Spleen (tissue), 11 donors: Measurements from ENCODE around the gene FGD5. TPM values are rescaled to one million over a fixed set of nuclear protein-coding genes. Genes with fewer than 3 reads are reported as not detected.
"Not testable (repeated sequence)": the region's sequence is repeated elsewhere in the genome, so short reads cannot be mapped to it uniquely, and the experiment has no call there.

Source experiments
- DNase-seq: peaks from one replicate; pipeline ENCODE4 v3.0.0-alpha.2; 2020
- H3K27ac ChIP-seq, 8 donors: fragments of 200-600 bp; sonication (generic) in 7 of 8; 1 replicate in 4 of 8; 2 replicates in 4 of 8; pipeline versions ENCODE4 v1.5.0 to v1.8.0; 2016 to 2021; ENCODE audit warnings: inconsistent platforms in 4 of 8, mild to moderate bottlenecking in 4 of 8, moderate library complexity in 1 of 8
- H3K27me3 ChIP-seq, 7 donors: fragments of 200-600 bp; sonication (generic) in 6 of 7; replicated peaks in 1 of 7; 1 replicate in 4 of 7; 2 replicates in 3 of 7; pipeline versions ENCODE4 v1.5.0 to v1.8.0; 2016 to 2021; ENCODE audit warnings: inconsistent platforms in 3 of 7, mild to moderate bottlenecking in 1 of 7
- H3K36me3 ChIP-seq, 6 donors: fragments of 200-600 bp; sonication (generic) in 5 of 6; 1 replicate in 4 of 6; 2 replicates in 2 of 6; pipeline versions ENCODE4 v1.5.0 to v1.8.0; 2016 to 2021; ENCODE audit warnings: inconsistent platforms in 2 of 6
- H3K4me1 ChIP-seq, 6 donors: fragments of 200-600 bp; sonication (generic) in 5 of 6; 1 replicate in 3 of 6; 2 replicates in 3 of 6; pipeline versions ENCODE4 v1.5.0 to v1.8.0; 2016 to 2021; ENCODE audit warnings: inconsistent platforms in 3 of 6
- H3K4me3 ChIP-seq, 8 donors: fragments of 200-600 bp; sonication (generic) in 7 of 8; 1 replicate in 4 of 8; 2 replicates in 4 of 8; pipeline versions ENCODE4 v1.5.0 to v1.8.0; 2016 to 2021; ENCODE audit warnings: inconsistent platforms in 4 of 8, mild to moderate bottlenecking in 4 of 8, moderate library complexity in 2 of 8
- H3K9me3 ChIP-seq, 8 donors: fragments of 200-600 bp; sonication (generic) in 7 of 8; 1 replicate in 4 of 8; 2 replicates in 4 of 8; pipeline versions ENCODE4 v1.5.0 to v1.8.0; 2016 to 2021; ENCODE audit warnings: inconsistent platforms in 4 of 8
- CTCF ChIP-seq, 11 experiments: fragments of 200-600 bp in 7 of 11; fragments of 450-650 bp in 4 of 11; sonication (generic) in 4 of 11; IDR thresholded peaks in 8 of 11; conservative IDR thresholded peaks in 3 of 11; 1 replicate in 7 of 11; 2 replicates in 4 of 11; pipeline versions ENCODE4 v1.4.0 to v1.8.0; 2016 to 2021; ENCODE audit warnings: antibody characterized with exemption in 11 of 11, inconsistent platforms in 4 of 11, mild to moderate bottlenecking in 1 of 11
- POLR2A ChIP-seq, 3 donors: fragments of 450-650 bp; IDR thresholded peaks; one replicate each; pipeline ENCODE4 v1.5.1; 2017; ENCODE audit warnings: antibody characterized with exemption in 3 of 3, mild to moderate bottlenecking in 1 of 3
- POLR2AphosphoS5 ChIP-seq, 3 donors: sonication (generic); formaldehyde crosslinking; IDR thresholded peaks; one replicate each; pipeline ENCODE4 v1.5.1; 2017; ENCODE audit warnings: antibody characterized with exemption in 3 of 3
- WGBS, 5 donors: extraction: QIAGEN DNeasy Blood & Tissue Kit in 3 of 5; methylation state at CpG; one replicate each; pipeline versions ENCODE4 v1.1.5 to v1.1.7; 2013 to 2018; 5-methylcytosine and 5-hydroxymethylcytosine counted together
- intact Hi-C: fragments of 100-400 bp; cut with DNase I; formaldehyde crosslinking; loops from one replicate; pipeline ENCODE4 v1.15.0; 2023; ENCODE audit warnings: low total_unique reads
- polyA plus RNA-seq, 3 donors: library from polyadenylated mRNA; stranded (reverse); fragments of 200-250 nt; gene quantifications; one replicate each; pipeline ENCODE4 v1.2.1, GENCODE V29; 2013
- total RNA-seq, 7 donors: library from RNA; depleted of rRNA in 3 of 7; stranded (reverse); fragments of >200 nt in 3 of 7; fragmentation: NEBNext Ultra II Directional in 4 of 7; extraction: Animal tissue kit (Norgen Biotek cat#: 25700) in 4 of 7; gene quantifications; one replicate each; pipeline versions ENCODE4 v1.1.0 to v1.2.1, GENCODE V29; 2016 to 2021
- donor health status: healthy with polysubstance abuse.
- donor health status: DM: no; HTN: no; CAD: no; lungs with moderate emphysema.
- donor health status: DM: no; HTN: no; CAD: no.
- donor health status: Bipolar disorder and iron deficiency.
- donor health status: healthy.
- donor health status: DM: no; HTN: no; CAD: no.
- donor health status: DM: yes; HTN: yes; CAD: no.

FGD5 gene
- total and polyA plus RNA-seq, 10 donors: 6.0 to 145 (median 63.8) TPM

DNA sequence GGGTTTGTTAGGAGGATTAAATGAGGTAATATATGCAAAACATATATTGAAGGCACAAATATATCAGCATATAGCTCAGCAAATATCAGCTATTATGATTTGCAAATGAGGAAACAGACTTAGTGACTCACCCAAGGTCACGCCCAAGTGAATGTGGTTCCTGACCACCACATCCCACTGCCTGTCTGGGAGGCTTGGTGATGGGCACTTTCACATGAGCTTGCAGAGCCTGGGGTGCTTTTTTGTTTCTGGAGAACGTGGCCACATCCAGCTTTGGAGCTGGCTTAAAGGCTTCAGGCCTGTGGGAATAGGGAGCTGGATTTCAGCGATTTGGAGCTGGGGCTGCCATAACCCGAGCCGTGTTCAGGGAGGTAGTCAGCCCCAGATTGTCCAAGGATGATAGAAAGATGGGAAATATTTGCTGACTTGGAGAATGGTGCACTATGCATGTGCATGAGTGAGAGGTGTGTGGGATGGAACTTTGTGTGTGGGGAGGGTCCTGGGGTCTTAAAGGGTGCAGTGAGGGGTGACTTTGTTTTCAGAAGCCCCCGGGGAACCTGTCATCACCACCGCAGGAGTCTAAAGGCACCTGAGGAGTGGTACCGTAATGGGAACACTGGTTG is 12.0 kb upstream of the FGD5 start:
- no peak overlapping the region for H3K4me3 ChIP-seq
- H3K27ac ChIP-seq: peak overlapping the region in 4 of 8 donors; percentile 12 to 67 (median 24)
- H3K36me3 ChIP-seq: no peaks in the 10 kb centered on the region
- H3K27me3 ChIP-seq: peaks cover 0 to 56% (median 14%) of the 10 kb centered on the region in 7 donors
- WGBS, 5 donors: 54 to 71% (median 61%) methylated on average over 8 of the region's 8 CpGs
- peak; percentile 66 for DNase-seq
- intact Hi-C loops: no loop called here
- peaks cover 5 to 77% (median 45%) of the 10 kb centered on the region in 6 donors for H3K4me1 ChIP-seq
- TF ChIP-seq POLR2AphosphoS5 (IDR thresholded peaks at IDR 0.05) (no peak), CTCF (IDR thresholded peaks at IDR 0.05 in 8 of 11, conservative IDR thresholded peaks at IDR 0.05 in 3 of 11) (no peak), POLR2A (IDR thresholded peaks at IDR 0.05) (no peak)
- no peaks in the 10 kb centered on the region for H3K9me3 ChIP-seq

- peaks cover 0 to 69% (median 14%) of the 10 kb centered on the region in 7 donors for H3K27me3 ChIP-seq
- H3K27ac ChIP-seq: no peak overlapping the region
- peaks cover 5 to 75% (median 39%) of the 10 kb centered on the region in 6 donors for H3K4me1 ChIP-seq
- intact Hi-C loops: no loop called here
- no peak for DNase-seq
- no peak overlapping the region for H3K4me3 ChIP-seq
- TF ChIP-seq CTCF (IDR thresholded peaks at IDR 0.05 in 8 of 11, conservative IDR thresholded peaks at IDR 0.05 in 3 of 11) (no peak), POLR2AphosphoS5 (IDR thresholded peaks at IDR 0.05) (no peak), POLR2A (IDR thresholded peaks at IDR 0.05) (no peak)
- no peaks in the 10 kb centered on the region for H3K36me3 ChIP-seq
- no peaks in the 10 kb centered on the region for H3K9me3 ChIP-seq
These were observed 10.7 kb upstream of the FGD5 start for GRCh38 chr3:14808025-14808424.

DNA sequence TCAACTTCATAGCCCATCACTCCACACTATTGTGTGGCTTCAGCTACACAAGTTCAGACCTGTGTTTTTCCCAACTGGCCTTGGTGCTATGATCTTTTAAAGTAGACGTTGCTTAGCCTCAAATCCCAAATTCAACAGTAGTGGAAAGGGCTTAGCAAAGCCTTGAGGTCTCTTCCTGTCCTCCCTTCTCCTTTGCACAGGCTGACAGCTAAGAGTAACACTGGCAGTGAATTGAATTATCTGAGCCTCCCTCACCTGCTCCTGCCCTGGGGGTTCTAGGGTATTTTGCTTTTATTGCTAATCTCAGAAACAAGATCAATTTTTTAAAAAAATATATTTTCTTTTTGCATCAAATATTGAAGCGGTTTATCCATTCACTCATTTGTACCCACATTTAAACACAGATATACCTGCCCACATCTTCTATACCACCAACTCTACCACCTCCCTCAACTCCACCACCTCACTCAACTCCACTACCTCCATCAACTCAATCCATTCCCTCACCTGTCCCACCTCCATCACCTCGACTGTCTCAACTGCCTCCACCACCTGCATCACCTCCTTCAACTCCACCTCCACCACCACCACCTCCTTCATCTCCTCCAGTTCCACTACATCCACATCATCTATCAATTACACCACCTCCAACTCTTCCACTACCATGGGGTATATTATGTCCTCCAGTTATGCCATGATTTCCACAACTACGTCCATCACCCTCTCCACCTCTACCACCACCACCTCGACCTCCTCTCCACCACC is 10.1 kb upstream of the FGD5 start:
- TF ChIP-seq CTCF (IDR thresholded peaks at IDR 0.05 in 8 of 11, conservative IDR thresholded peaks at IDR 0.05 in 3 of 11) (no peak), POLR2AphosphoS5 (IDR thresholded peaks at IDR 0.05) (no peak), POLR2A (IDR thresholded peaks at IDR 0.05) (no peak)
- Histone ChIP-seq H3K36me3 (no peaks in the 10 kb centered on the region), H3K27me3 (peaks cover 0 to 76% (median 14%) of the 10 kb centered on the region in 7 donors), H3K4me1 (peaks cover 5 to 73% (median 40%) of the 10 kb centered on the region in 6 donors), H3K27ac (no peak overlapping the region), H3K4me3 (no peak overlapping the region), H3K9me3 (no peaks in the 10 kb centered on the region)
- 78 to 84% (median 81%) methylated on average over 5 of the region's 5 CpGs for WGBS, 5 donors
- intact Hi-C loops: no loop called here
- no peak for DNase-seq

DNA sequence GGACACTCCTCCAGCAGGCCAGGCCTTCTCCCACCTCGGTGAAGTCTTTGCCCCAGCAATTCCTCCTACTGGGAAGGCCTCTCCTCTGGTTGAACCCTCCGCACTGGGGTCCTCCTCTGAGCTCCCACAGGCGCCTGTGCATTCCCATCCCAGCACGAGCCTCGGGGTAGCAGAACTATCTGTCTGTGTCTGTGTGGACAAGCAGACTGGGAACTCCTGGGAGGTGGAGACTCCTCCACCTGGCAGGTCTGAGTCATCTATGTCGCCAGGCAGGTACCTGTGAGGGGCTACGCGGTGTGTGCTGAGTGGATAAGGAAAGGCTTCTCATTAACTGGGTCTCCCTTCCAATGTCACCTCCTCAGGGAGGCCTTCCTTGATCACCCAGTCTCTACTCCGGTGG is 9.2 kb upstream of the FGD5 start:
- H3K36me3 ChIP-seq, intact Hi-C loops, H3K9me3 ChIP-seq: not testable (repeated sequence)
- Histone ChIP-seq H3K4me3 (peak overlapping the region in 5 of 8 donors; percentile 18 to 77 (median 32)), H3K27me3 (peaks cover 0 to 78% (median 17%) of the 10 kb centered on the region in 7 donors), H3K4me1 (peaks cover 5 to 73% (median 44%) of the 10 kb centered on the region in 6 donors), H3K27ac (peak overlapping the region; percentile 27 to 86 (median 78))
- DNase-seq: peak; percentile 59
- WGBS, 5 donors: 79 to 90% (median 86%) methylated on average over 6 to 9 of the region's 9 CpGs
